Measurements from ENCODE around the gene SLC15A4.

DNA sequence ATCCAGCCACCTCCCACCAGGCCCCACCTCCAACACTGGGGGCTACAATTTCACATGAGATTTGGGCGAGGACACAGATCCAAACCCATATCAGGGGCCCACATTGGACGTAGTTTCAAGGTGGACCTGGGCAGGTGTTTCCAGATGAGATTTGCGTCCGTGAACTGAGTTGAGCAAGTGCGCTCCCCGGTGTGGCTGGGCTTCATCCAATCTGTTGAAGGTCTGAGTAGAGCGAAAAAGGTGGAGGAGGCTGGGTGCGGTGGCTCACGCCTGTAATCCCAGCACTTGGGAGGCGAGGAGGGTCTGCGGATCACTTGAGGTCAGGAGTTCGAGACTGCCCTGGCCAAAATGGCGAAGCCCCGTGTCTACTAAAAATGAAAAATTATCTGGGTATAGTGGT lies 24.6 kb upstream of the SLC15A4 start:
- no peak for TF ChIP-seq EZH2phosphoT487 (IDR thresholded peaks at IDR 0.05; ENCODE audit: borderline replicate concordance)
- TF ChIP-seq, protein P1, sequence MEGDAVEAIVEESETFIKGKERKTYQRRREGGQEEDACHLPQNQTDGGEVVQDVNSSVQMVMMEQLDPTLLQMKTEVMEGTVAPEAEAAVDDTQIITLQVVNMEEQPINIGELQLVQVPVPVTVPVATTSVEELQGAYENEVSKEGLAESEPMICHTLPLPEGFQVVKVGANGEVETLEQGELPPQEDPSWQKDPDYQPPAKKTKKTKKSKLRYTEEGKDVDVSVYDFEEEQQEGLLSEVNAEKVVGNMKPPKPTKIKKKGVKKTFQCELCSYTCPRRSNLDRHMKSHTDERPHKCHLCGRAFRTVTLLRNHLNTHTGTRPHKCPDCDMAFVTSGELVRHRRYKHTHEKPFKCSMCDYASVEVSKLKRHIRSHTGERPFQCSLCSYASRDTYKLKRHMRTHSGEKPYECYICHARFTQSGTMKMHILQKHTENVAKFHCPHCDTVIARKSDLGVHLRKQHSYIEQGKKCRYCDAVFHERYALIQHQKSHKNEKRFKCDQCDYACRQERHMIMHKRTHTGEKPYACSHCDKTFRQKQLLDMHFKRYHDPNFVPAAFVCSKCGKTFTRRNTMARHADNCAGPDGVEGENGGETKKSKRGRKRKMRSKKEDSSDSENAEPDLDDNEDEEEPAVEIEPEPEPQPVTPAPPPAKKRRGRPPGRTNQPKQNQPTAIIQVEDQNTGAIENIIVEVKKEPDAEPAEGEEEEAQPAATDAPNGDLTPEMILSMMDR (conservative IDR thresholded peaks at IDR 0.05; ENCODE audit: low read length), result no peak
